Kasumi-1 (cell line): Measurements from ENCODE around the gene FHL2.

Experiments
- DNase-seq, 2 experiments: peaks; one replicate each; lab custom pipeline; 2025; lab: John Stamatoyannopoulos, UW

FHL2 gene

DNA sequence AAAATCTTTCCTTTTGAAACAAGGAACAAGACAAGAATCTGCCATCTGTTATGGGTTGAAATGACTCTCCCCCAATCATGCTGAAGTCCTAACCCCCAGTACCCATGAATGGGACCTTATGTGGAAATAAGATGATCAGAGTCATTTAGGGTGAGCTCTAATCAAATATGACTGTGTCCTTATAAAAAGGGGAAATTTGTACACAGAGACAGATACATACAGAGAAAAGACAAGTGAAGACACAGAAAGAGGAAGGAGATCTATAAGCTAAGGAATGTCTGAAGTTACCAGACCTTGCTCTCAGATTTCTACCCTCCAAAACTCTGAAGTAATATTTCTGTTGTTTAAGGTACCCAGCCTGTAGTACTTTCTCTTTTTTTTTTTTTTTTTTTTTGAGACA is 85.0 kb downstream of the FHL2 start:
- peak; percentile 77 to 78 for DNase-seq
